GM21447 (cell line): ENCODE data around the gene UBXN6.

Experiments used
- ATAC-seq: cut with Tn5 transposase; IDR thresholded peaks from one replicate; pipeline ENCODE4 v1.9.1; 2021; ENCODE audit not compliant: unreplicated experiment

Gene UBXN6

DNA sequence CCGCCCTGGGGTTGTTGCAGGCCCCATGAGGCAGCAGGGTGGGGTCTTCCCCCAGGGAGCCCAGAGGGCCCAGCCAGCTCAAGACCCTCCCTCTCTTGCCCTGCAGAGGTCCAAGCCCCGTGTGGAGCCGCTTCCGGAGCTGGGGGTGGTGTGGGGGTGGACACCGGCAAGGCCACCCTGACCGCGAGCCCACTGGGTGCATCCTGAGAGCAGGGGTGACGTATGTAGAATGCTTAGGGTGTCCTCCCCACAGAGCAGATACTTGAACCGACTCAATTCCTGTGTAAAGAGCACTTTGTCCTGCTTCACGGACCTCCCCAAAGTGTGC, 14.8 kb downstream of the UBXN6 start:
- no peak for ATAC-seq

DNA sequence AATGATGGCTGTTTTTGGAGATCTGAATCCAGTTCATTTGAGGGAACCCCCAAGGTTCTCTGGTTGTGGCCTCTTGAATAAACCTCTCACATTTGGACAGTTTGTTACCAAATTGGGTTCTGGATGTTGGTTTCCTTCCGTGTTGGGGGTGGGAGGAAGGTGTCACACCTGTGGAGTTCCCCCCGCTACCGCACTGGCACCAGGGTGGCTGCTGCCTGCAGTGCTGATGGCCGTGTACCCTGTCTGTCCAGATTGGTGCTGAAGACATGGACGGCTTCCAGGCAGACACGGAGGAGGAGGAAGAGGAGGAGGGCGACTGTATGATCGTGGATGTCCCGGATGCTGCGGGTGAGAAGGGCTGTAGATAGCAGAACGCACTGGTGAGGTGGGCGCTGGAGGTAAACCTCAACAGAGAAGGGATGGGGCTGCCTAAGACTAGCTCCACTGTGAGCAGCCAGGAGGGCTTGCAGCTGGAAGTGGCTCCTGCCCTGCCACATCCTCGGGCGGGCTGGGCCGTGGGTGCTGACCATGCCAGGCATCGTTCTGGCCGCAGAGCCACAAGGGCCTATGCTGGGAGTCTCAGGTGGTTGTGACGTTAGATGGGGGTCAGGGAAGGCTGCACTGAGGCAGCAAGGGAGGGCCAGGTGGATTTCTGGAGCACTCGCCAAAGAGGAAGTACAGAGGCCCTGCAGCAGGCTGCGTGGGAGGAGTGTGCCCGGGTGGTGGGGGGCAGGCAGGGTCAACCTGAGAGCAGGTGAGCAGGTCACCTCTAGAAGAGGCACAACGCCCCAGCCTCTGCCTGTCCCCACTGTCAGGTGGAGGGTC, 15.4 kb downstream of the UBXN6 start:
- ATAC-seq: no peak

DNA sequence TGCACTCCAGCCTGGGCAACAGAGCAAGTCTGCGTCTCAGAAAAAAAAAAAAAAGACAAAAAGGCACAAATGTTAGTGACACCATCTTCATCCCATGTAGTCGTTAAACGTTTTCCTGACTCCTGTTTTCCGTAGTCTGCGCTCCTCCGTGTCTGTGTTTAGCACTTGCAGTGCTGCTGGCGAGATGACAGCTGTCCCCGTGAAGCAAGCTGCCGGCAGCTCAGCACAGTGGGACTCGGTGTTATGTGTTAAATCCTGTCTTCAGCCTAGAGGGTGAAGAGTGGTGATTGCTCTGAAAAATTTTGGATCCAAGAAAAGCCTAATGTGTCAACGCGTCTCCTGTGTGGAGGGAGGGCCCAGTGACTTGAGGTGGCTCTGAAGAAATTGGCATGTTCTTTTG, 18.4 kb downstream of the UBXN6 start:
- no peak for ATAC-seq

DNA sequence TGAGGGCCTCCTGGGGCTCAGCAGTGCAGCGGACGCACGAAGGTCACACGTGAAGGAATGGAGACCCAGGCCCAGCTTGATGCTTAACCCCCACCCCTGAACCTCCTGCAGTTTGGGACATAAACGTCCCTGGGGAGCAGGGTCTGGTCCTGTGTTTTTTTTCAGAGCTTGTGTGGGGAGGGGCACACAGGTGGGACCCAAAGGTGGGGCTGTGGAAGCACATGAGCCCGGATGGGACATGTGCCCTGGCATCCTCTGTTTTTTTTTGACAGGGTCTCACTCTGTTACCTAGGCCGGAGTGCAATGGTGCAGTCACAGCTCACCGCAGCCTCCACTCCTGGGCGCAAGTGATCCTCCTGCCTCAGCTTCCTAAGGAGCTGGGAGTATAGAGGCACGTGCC, 20.5 kb downstream of the UBXN6 start:
- no peak for ATAC-seq

DNA sequence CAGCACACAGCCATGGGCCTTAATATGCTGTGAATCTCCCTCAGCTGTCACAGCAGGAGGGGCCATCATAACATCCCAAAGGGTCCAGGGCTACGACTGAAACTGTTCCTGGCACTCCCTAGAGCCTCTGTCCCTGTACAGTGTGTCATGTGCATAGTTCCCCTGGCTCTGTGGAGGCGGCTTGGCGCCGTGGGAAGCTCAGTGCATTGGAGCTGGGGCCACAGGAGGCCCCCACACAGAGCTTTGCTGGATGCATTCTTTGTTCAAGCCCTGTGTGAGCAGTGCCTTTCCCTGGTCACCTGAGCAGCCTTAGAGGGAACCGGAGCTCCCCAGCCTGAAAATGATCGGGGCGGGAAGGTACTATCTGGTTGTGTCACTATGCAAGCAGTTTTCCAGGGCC, 21.4 kb downstream of the UBXN6 start:
- no peak for ATAC-seq

DNA sequence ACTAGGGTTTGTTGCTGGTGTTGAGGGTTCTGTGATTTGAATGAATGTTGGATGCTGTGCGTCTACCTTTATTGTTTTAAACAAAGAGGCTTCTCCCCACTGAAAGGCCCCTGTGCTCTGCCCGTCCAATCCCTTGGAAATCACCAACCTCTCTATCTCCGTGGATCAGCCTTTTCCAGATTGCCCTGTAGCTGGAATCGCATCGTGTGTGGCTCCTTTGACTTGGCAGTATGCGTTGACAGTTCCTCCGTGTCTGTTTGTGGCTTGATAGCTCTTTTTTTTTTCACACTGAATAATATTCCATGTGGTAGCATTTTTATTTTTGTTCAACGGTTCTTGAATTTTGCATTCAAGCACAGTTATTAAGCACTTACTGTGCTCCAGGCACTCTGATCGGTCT, 23.2 kb downstream of the UBXN6 start:
- no peak for ATAC-seq

DNA sequence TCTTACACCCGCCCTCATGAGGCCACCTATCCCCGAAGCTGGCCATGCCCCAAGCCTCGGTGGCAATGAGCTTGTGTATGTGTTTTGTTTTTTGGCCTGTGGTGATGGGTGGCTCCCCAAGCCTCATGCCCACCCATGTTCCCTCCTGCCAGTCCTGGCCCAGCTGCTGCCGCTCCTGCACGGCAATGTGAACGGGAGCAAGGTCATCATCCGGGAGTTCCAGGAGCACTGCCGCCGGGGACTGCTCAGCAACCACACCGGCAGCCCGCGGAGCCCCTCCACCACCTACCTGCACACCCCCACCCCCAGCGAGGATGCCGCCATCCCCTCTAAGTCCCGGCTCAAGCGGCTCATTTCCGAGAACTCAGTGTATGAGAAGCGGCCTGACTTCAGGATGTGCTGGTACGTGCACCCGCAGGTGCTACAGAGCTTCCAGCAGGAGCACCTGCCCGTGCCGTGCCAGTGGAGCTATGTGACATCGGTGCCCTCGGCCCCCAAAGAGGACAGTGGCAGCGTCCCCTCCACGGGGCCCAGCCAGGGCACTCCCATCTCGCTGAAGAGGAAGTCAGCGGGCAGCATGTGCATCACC, 24.6 kb downstream of the UBXN6 start:
- no peak for ATAC-seq

DNA sequence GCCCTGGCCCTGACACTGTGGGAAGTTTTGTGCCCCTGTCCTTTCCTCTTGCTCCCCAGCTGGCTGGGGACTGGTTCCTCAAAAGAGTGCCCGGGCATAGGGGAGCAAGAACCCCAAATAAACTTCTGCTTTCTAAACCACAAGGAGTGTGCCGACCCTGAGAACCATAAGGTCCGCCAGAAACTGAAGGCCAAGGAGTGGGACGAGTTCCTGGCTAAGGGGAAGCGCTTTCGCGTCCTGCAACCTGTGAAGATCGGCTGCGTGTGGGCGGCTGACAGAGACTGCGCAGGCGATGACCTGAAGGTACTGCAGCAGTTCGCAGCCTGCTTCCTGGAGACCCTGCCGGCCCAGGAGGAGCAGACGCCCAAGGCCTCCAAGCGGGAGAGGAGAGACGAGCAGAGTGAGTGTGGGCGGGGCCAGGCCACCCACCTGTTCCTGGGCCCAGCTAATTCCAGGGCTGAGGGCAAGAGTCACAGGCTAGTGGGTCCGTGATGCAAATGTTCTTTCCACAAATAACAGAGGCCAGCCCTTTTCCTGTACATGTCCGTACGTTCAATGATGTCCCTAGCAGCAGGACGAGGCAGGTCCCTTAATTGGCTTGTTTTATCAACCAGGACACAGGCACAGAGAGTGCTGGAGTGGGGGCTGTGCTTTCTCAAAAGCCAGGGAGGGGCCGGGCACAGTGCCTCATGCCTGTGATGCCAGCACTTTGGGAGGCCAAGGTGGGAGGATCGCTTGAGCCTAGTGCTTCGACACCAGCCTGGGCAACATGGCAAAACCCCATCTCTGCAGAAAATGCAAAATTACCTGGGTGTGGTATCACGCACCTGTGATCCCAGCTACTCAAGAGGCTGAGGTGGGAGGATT, 25.6 kb downstream of the UBXN6 start:
- ATAC-seq: no peak

DNA sequence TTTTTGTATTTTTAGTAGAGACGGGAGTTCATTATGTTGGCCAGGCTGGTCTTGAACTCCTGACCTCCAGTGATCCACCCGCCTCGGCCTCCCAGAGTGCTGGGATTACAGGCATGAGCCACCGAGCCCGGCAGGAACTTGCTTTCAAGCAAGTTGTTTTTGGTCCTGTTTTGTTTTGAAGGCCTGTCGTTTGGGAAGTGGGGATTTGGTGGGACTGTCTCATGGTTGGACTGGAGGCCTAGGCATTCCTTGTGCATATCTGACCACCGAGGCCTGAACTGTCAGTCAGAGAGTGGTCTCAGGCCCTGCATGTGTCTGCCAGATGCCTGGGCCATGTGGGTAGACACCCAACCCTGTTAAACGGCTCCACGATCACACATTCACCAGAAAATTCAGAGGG, 26.3 kb downstream of the UBXN6 start:
- no peak for ATAC-seq

DNA sequence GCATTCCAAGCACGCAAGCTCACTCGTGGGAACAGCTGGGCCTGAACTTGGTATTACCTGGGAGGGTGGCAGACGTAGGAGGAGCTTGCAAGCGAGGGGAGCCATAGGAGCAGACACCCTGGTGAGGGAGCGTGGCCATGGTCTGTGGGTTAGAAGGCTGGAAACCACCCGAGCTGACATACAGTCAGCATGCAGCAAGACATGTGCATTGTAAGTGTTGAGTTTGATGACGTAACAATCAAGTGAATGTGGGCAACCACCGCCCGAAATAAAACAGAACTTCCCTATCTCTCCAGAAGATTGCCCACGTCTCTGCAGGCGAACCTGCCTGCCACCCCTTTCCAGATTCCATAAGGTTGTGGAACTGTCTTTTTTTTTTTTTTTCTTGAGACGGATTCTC, 26.8 kb downstream of the UBXN6 start:
- ATAC-seq: no peak

DNA sequence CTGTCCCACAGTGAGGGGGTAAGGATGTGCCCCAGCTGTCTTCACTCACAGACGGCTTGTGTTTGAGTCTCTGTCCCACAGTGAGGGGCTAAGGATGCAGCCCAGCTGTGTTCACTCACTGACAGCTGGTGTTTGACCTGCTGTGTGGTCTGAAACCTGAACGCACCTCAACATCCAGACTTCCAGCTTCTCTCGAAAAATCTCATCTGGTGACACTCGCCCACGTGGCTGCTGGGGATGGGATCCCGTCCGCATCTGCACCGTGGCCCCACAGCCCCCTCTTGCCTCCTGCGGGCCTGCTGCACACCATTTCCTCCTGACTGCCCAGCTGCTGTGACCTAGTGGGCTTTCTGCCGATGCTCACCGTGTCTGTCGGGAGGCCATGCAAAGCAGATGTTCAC, 27.8 kb downstream of the UBXN6 start:
- ATAC-seq: no peak

DNA sequence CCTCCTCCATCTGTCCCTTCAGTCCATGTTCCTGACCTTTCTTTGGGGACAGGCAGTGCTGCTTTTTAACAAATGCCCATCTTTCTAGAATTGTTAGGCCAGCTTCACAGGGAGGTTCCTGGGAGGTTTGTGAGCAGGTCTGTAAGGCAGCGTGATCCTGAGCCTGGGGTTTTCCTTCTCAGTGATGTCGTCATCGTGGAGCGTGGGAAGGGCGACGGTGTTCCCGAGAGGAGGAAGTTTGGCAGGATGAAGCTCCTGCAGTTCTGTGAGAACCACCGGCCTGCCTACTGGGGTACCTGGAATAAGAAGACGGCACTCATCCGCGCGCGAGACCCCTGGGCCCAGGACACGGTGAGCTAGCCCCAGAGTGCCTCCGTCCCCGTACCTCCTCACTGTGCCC, 28.3 kb downstream of the UBXN6 start:
- no peak for ATAC-seq

DNA sequence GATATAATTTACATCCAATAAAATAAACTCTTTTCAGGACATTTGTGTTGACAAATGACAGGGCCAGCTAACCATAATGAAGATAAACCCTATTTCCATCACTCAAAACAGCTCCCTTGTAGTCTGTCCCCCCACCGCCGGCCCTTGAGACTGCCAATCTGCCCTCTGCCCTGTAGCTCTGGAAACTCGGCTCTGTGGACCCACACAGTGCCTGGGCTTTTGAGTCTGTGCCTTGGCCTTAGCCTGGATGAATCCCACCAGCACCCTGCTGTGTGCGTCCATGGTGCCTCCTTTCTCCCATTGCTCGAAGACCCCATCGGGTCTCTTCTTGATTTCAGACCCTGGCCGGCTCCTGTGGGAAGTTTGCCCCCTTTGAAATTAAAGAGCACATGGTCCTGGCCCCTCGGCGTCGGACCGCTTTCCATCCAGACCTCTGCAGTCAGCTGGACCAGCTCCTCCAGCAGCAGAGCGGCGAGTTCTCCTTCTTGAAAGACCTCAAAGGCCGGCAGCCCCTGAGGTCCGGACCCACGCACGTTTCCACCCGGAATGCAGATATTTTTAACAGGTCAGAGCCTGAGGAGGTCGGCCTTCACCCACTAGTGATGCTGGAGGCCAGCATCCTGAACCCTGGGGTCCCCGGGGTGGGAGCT, 29.1 kb downstream of the UBXN6 start:
- no peak for ATAC-seq

DNA sequence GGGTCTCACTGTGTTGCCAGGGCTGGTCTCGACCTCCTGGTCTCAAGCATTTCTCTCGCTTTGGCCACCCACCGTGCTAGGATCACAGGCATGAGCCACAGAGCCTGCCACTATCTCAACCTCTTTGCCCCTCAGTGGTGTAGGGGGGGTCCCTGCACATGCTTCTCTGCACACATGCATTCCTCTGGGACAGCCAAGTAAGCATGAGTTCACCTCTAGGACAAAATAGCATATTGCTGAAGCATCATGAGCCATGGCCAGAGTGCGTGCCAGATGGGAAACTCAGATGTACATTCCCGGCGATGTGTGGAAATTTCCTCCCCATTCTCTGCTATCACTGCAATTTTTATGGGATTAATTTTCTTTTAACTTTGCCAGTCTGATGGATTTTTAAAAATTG, 32.1 kb downstream of the UBXN6 start:
- no peak for ATAC-seq

DNA sequence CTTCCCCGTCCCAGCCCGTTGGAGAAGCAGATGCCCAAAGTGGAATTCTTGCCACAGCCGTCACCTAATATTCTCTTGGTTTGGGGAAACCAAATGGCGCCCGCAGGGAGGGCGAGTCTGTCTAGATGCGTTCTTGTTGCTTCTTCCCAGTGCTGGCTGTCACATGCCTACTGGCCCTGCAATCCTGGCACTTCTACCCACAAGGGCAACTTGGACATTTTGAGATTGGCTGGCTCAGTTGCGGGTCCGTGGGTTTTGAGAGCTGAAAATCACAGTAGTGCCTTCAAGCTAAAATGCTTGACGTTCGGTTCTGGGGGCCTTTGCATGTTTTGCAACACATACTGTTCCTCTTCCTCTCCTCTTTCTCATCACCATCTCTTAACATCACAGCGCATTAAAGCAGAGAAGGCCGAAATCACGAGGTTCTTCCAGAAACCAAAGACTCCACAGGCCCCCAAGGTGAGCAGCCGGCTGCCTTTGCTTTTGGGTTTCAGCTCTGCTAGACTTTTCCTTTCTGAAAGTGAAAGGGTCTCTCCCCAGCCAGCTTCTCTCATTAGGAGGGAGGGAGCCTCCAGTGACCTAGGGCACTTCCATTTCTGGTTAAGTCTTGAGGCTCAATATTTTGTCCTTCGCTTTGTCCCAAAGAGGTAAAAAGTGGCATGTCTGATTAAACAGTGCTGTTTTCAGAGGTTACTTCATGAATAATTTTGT, 34.0 kb downstream of the UBXN6 start:
- ATAC-seq: no peak

DNA sequence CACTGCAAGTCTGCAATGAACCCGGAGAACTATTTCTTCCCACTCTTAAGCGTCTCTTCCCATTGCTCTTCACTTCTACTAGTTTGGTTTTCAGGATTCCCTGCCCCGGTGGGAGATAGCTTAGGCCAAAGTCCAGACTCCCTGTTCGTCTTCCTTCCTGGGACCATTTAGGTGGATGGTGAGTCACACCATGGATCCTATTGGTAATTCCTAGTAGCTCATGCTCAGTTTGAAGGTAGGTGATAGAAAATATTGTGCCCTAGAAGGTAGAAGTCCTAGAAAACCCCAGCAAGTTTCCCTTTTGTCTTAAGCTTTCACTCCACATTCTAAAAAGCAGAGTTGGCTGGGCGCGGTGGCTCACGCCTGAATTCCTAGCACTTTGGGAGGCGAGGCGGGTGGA, 41.3 kb downstream of the UBXN6 start:
- no peak for ATAC-seq

DNA sequence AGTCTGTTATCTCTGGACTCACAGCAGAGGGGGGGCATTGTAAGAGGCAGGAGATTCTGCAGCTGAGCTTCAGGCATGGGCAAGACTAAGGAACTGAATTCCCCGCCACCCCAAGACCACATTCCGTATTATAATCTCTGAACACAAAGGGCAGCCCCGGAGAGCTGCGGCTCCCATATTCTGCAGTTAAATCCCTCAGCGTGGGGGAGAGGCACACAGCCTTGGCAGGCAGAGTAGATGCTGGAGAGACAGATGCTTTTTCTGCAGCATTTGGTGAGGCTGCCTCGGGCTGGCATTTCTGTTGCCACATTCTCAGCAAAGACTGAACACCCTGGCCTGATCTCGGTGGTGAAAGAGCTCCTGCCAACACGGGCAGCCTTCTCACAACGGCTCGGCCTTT, 42.2 kb downstream of the UBXN6 start:
- no peak for ATAC-seq

DNA sequence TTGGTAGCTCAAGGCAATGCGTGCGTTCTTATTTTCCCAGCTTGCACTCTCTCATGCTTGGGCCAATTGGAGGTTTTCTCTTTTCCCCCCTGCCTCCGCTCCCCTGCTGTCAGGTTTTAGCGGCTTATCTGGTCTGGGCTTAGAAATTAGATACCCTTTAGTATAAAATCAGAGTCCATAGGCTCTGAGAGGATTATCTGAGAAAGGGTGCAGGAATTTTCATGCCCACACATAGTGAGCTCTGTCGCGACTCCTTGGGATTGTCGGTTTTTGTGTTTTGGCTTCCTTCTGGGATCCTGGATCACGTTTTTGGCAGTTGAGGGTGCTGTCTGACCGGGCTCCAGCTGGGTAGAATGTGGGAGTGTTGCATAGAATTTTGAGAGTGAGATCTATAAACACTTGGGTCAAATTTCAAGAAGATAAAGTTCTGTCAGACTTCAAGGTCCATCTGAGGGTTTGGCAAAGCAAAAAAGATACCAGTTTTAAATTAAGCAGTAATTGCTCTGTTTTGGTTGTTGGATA, 42.7 kb downstream of the UBXN6 start:
- no peak for ATAC-seq

DNA sequence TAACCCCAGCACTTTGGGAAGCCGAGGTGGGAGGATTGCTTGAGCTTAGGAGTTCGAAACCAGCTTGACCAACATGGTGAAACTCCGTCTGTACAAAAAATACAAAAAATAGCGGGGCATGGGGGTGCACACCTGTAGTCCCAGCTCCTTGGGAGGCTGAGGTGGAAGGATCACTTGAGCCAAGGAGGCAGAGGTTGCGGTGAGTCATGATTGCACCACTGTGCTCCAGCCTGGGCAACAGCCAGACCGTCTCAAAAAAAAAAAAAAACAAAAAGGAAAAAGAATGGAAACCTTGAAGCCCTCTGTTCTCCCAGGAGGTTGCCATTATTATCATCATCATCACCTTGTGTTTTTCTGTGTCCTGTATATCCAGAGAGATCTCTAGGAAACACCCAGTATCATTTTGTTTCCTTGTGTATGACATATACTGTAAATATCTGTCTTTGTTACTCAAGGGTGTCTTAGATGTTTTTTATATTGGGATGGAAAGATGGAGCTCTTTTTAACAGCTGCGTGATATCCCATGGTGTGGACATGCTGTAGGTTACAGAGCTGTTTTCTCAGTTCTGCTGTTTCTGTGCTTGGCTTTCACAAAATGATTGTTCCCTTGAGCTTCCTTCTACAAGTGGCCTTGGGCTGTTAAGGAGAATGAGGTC, 43.3 kb downstream of the UBXN6 start:
- no peak for ATAC-seq

DNA sequence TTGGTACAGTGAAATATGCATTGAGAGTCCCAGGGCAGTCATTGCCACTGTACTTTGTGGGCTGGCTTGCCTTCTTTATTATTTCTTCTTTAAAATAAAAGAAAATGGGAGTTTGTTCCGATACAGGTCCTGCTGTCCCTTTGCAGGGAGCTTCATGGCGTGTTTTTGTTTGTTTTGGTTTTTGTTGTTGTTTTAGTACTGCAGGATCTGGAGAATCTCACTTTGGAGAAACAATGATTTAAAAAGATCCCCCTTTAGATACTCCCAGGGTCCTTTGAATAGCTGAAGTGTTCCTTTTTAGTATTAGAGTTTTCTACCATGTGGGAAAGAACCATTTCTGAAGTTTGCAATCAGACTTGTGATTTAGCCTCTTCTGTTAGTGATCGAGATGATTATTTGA, 44.0 kb downstream of the UBXN6 start:
- ATAC-seq: no peak
